HG02840 (cell line): ENCODE data around the gene NDUFC1.
"Not testable (repeated sequence)": the region's sequence is repeated elsewhere in the genome, so short reads cannot be mapped to it uniquely, and the experiment has no call there.

Source experiments
- ATAC-seq: cut with Tn5 transposase; IDR thresholded peaks from one replicate; pipeline ENCODE4 v1.9.1; 2021; ENCODE audit warnings: mild to moderate bottlenecking, moderate library complexity, moderate number of reproducible peaks; ENCODE audit not compliant: unreplicated experiment, low FRiP score

The NDUFC1 gene

GRCh38 chr4:139255581-139255980, 46.7 kb downstream of the NDUFC1 start:
- ATAC-seq: not testable (repeated sequence)

- ATAC-seq: no peak
Observed at GRCh38 chr4:139253713-139254112, 48.6 kb downstream of the NDUFC1 start.

- no peak for ATAC-seq
Observed at GRCh38 chr4:139253046-139253445, 49.2 kb downstream of the NDUFC1 start.

GRCh38 chr4:139247700-139248238, 54.5 kb downstream of the NDUFC1 start:
- ATAC-seq: no peak

- no peak for ATAC-seq
Observed at GRCh38 chr4:139247241-139247640, 55.0 kb downstream of the NDUFC1 start.

- ATAC-seq: no peak
Observed at GRCh38 chr4:139246166-139246565, 56.1 kb downstream of the NDUFC1 start.

GRCh38 chr4:139245590-139245989, 56.7 kb downstream of the NDUFC1 start:
- no peak for ATAC-seq

GRCh38 chr4:139243448-139244365, 58.6 kb downstream of the NDUFC1 start:
- no peak for ATAC-seq

GRCh38 chr4:139242511-139243051, 59.7 kb downstream of the NDUFC1 start:
- no peak for ATAC-seq

- ATAC-seq: no peak
Observed at GRCh38 chr4:139241784-139242151, 60.5 kb downstream of the NDUFC1 start.

- ATAC-seq: no peak
Observed at GRCh38 chr4:139241086-139241783, 61.0 kb downstream of the NDUFC1 start.
